ENCODE measurements around the gene SLC24A4.

DNA sequence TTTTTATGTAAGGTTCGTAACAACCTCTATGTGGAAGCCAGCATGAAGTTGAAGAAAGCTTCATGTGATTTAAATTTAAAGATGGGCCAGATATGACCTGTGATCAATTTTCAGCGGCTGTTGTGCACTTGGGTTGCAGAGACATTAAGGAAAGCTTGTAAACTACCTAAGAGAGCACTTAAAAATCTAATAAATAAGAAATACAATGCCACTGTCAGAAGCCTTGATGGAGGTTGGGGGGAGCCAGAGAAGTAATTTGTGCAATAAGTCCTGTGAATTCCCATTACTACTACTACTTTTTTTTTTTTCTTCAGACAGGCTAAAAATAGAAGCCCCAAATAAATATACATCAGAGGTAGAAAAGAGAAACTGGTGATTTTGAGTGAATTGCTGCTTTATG lies 30.3 kb upstream of the SLC24A4 start:
- TF ChIP-seq POLR2A (IDR thresholded peaks at IDR 0.05): no peak
- TF ChIP-seq, protein P1, sequence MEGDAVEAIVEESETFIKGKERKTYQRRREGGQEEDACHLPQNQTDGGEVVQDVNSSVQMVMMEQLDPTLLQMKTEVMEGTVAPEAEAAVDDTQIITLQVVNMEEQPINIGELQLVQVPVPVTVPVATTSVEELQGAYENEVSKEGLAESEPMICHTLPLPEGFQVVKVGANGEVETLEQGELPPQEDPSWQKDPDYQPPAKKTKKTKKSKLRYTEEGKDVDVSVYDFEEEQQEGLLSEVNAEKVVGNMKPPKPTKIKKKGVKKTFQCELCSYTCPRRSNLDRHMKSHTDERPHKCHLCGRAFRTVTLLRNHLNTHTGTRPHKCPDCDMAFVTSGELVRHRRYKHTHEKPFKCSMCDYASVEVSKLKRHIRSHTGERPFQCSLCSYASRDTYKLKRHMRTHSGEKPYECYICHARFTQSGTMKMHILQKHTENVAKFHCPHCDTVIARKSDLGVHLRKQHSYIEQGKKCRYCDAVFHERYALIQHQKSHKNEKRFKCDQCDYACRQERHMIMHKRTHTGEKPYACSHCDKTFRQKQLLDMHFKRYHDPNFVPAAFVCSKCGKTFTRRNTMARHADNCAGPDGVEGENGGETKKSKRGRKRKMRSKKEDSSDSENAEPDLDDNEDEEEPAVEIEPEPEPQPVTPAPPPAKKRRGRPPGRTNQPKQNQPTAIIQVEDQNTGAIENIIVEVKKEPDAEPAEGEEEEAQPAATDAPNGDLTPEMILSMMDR (IDR thresholded peaks at IDR 0.05): no peak
- no peak for TF ChIP-seq POLR2AphosphoS5 (IDR thresholded peaks at IDR 0.05)
- TF ChIP-seq EP300 (IDR thresholded peaks at IDR 0.05): no peak

All from upper lobe of left lung (tissue), 4 donors.